ENCODE measurements around the gene TIE1.

- TF ChIP-seq CTCF (IDR thresholded peaks at IDR 0.05; ENCODE audit: low read depth, low read length) (no peak), MAX (IDR thresholded peaks at IDR 0.05; ENCODE audit: low read depth, low read length) (no peak)
Observed at GRCh38 chr1:43299101-43299500, 1.7 kb upstream of the TIE1 start.

Measured in NB4 (cell line).